ENCODE results near the gene COPS7A.

The COPS7A gene

GRCh38 chr12:6723607-6724408 lies at the start of gene COPS7A:
Gene COPS7A, plus strand, starts transcription at chr12:6724046. Its CDS starts 611 bp downstream, at chr12:6724657.
- peak; percentile 93 for DNase-seq

- no peak for DNase-seq
These were observed 46.9 kb upstream of the COPS7A start for GRCh38 chr12:6676962-6677361.

- no peak for DNase-seq
These were observed 39.2 kb upstream of the COPS7A start for GRCh38 chr12:6684609-6685008.

- no peak for DNase-seq
These were observed 38.0 kb upstream of the COPS7A start for GRCh38 chr12:6685814-6686213.

DNA sequence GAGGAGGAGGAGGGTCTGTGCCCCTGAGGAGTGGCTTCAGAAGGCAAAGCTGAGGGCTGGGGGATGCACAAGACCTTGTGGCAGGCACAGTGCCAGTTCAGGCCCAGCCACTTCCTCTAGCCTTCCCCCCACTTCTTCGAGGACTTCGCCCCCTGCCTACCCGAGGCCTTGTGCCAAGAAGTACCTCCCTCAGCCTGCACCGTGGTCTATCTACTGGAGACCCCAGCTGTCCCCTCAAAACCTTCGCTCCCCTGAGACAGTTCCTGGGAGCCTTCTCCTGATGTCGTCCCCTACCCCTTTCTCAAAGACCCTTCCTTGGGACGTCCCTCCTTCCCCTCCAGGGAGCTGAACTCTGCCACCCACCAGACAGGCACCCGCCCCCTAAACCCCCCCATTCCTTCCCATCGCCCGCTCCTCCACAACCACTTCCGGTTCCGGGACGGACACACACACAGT lies 35.3 kb upstream of the COPS7A start:
- no peak for DNase-seq

DNA sequence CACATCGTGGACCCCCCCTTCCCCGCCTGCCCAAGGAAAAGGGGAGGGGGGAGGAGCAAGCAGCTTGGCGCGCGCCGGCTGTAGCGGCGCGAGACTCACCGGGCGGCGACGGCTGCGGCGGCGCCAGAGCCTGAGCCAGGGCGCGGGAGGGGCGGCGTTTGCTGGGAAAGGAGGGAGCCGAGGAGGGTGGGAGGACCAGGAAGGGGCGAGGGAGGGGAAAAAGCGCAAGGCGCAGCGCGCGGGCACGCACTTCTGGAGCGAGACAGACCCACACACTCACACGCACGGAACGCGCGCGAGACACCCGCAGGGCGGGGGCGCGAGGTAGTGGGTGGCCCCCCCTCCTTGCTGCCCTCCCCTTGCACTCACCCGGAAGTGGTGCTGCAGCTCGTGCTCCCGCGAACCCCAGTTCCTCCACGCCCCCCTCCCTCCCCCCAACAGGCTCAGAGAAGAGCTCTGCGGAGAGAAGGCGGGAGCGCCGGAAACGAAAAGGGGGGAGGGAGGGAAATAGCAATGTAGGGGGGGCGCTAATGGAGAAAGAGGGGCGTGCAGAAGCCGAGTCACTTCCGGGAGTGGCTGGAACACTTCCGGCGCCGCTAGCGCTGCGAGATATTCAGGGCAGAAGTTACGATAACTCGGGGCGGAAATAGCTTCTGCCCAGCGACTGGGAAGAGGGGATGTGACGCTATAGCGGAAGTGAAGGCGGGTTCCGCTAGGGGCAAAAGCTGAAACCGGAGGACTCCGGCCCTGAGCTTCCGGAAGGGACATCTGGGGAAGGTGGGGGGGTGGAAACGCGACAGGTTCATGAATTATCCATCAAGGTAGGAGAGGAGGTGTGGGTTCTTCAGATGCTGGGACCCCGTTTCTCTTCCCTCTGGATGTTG lies 34.6 kb upstream of the COPS7A start, which contains the start of gene ZNF384:
Gene ZNF384 (minus strand): TSS at position 377 of the 884 bp plus-strand sequence. CDS start 9,855 bp downstream, outside the sequence.
- DNase-seq, result peak; percentile 95

DNA sequence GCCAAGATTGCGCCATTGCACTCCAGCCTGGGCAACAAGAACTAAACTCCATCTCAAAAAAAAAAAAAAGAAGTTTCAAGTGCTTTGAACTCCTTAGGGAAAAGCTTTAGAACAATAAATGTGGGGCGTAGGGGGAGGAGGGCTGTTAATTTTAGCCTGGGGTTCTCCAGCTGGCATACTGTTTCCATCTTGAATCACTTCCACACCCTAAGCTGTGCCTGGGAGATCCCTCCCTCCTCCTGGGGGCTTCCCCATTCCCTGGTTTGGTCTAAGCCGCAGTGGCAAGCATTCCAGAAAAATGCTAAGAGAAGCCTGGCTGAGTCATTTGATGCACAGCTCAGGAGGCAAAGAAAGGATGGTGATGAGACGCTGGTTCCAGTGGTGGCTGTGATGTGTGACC lies 32.4 kb upstream of the COPS7A start:
- no peak for DNase-seq

- DNase-seq, result no peak
These were observed 31.0 kb upstream of the COPS7A start for GRCh38 chr12:6692888-6693287.

DNA sequence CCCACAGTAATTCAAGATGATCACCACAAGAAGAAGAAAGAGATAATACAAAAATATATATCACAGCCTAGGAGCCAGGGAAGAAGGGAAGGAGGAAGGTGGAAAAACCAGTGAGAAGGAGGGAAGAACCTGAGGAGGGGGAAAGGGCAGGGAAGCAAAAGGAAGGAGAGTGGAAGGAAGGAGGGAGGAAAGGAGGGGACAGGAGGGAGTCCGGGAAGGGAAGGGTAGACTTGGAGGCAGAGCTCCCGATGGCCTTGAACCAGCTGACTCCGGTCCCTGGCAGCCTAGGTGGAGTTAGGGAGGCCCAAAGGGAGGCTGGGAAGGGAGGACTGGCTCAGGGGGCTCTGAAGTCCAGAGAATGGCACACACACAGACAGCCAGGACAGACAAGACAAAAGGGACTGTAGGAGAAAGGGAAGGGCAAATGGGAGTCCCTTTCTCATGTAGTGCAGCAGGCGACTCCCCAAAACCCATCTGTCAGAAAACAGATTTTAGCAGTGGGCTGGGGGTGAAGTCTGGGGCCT lies 30.0 kb upstream of the COPS7A start:
- no peak for DNase-seq

- no peak for DNase-seq
These were observed 29.1 kb upstream of the COPS7A start for GRCh38 chr12:6694701-6695100.

GRCh38 chr12:6695313-6696045 lies 28.4 kb upstream of the COPS7A start:
- DNase-seq, result no peak

DNA sequence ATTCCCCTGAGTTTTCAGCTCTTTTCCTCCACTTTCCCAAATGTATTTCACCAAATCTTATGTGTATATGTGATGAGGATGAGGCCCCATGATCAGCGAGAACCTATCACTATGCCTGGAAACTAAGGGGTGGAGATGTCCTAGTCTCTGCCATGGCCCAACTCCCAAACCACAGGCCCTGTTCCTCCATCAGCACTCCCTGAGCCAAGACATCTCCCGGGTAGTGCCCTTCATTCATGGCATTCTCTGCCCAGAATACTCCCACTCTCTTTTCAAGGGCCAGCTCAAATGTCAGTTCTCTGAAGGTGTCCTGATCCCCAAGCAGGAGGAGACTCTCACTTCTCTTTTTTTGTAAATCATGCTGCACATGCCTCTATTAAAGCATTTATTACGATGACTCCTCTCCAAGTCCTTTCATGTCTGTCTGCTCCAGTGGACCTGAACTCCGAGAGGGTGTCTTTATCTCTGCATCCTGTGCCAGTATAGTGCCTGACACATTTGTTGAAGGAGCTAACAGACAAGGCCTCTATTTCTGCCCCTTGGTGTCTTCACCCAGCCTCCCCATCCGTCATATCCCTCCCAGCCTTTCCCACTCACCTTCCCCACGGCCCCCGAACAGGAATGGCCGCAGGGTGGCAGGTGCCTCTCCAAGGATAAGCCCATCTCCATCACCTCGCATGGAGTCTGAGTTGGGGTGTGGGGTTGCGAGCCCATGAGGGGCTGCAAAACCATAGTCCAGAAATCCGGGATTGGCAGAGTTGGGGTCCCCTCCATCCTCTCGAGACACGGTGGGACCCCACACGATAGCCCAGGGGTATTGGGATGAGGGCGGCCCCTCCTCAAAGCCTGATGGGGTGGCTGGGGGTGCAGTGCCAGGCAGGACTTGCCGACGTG lies 26.9 kb upstream of the COPS7A start:
- no peak for DNase-seq

DNA sequence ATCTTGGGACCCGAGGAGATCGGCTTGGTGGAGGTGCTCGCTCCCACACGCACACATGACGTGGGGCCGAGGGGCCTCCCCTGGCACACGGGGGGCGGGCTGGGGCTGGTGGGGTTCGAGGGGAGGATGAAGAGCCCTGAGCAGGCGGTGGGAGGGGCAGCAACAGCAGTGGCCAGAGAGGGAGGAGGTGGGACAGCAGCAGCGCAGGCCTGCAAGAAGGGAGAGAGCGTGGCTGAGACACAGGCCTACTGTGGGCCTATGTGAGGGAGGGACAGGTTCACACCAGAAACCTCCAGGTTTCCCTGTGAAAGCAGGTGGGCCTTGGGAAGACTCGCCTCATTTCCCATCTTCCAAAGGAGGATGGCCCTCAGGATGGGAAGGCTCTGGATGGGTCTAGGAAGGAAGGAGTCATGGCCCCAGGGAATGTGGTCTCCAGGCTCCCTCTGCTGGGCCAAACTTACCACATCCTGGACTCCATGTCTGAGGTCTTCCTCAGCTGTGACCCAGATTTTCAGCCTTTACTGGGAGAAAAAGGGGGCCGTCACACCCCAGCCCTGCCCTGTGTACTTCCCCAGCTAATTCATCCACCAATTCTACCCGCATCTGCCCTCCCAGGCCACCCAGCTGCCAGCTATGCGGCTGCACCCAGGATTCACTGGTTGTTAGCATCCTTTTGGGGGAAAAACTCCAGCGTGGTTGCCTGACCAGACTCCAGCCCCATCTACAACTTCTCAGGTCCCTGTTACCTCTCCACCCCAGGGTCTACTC lies 26.1 kb upstream of the COPS7A start:
- peak; percentile 21 for DNase-seq

GRCh38 chr12:6698352-6699046 lies 25.3 kb upstream of the COPS7A start:
- DNase-seq, result no peak

DNA sequence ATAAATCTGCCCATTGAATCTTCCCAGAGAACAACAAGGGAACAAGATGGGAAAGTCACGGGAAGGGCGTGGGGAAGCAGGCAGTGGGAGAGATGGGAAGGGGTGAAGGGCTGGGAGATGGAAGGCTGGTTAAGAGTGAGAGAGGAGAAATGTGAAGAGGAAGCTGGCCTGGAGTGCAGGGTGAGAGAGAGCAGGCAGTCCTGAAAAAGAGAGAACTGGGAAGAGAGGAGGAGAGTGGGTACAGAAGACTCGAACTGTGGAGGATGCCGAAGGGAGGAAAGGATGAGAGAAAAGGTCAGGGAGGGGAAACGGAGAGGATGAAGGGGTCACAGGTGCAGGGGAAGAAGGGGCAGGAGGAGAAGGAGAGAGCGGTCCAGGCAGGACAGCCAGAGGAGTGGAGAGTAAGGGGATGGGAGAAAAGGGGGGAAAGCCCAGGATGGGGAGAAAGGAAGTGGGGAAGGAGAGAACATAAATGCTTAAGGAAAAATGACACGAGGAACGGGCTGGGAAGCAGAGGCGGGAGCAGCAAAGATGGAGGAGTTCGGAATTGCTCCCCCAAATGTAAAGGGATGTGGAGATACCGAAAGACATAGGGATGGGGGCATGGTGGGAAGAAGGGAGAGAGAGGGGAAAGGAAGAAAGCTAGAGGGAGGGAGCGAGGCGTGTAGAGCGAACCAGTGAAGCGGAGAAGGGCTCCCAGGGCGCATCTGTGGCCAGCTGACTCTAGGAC lies 24.4 kb upstream of the COPS7A start:
- DNase-seq, result no peak

DNA sequence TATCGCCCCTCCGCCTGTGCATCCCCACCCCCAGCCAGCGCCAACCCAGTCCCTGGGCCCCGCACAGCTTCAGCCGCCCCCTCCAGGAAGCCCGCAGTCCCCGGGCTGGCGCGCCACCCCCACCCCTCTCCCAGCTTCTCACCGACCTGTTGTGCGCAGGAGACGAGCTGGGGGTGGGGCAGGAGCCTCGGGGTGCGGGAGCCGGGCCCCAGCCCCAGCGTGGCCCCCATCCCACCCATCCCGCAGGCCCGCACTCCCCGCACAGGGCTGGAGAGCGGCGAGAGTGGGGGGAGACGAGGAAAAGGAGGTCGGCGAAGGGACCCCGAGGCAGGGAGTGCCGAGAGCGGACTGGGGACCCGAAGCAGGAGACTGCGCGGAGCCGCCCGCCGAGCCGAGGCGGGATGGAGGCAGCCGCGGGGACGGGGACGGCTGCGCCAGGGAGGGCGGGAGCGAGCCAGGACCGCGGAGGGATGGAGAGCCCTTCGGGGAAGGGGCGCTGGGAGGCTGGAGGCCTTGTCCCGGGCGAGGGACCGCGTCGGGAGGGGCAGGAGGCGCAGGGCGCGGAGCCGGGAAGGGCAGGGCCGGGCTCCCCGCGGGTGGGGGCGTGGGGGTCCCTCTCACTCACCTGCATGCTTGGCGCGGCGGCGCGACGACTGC lies 23.7 kb upstream of the COPS7A start:
- DNase-seq, result no peak

- no peak for DNase-seq
These were observed 23.2 kb upstream of the COPS7A start, which contains the start of gene PIANP for GRCh38 chr12:6700646-6701051. Gene PIANP, minus strand, starts transcription at chr12:6700815. Its CDS starts 2,754 bp downstream, at chr12:6698061.

GRCh38 chr12:6701078-6701768 lies 22.6 kb upstream of the COPS7A start:
- DNase-seq, result no peak

Data from DMS 273 treated with DMSO at 0.1 percent for 48 hours (cell line).